ENCODE measurements around the gene GNAZ. TPM values are rescaled to one million over a fixed set of nuclear protein-coding genes. Genes with fewer than 3 reads are reported as not detected.

GNAZ gene
- total RNA-seq, 1 experiment from 2014 or later: 6.0 TPM

- Mint-ChIP-seq H3K27ac (ENCODE audit: unreplicated experiment) (no peak overlapping the region), H3K9me3 (ENCODE audit: low read depth, unreplicated experiment) (no peaks in the 10 kb centered on the region), H3K4me1 (ENCODE audit: low read depth, unreplicated experiment) (no peaks in the 10 kb centered on the region), H3K27me3 (ENCODE audit: unreplicated experiment) (no peaks in the 10 kb centered on the region), H3K4me3 (ENCODE audit: low read depth, unreplicated experiment) (no peak overlapping the region), H3K36me3 (ENCODE audit: insufficient read depth, unreplicated experiment) (peaks cover 7% of the 10 kb centered on the region)
- intact Hi-C loops (cut with micrococcal nuclease; ENCODE audit: unreplicated experiment): no loop called here
- CTCF ChIA-PET: no interaction called here
- TF ChIP-seq, protein P1, sequence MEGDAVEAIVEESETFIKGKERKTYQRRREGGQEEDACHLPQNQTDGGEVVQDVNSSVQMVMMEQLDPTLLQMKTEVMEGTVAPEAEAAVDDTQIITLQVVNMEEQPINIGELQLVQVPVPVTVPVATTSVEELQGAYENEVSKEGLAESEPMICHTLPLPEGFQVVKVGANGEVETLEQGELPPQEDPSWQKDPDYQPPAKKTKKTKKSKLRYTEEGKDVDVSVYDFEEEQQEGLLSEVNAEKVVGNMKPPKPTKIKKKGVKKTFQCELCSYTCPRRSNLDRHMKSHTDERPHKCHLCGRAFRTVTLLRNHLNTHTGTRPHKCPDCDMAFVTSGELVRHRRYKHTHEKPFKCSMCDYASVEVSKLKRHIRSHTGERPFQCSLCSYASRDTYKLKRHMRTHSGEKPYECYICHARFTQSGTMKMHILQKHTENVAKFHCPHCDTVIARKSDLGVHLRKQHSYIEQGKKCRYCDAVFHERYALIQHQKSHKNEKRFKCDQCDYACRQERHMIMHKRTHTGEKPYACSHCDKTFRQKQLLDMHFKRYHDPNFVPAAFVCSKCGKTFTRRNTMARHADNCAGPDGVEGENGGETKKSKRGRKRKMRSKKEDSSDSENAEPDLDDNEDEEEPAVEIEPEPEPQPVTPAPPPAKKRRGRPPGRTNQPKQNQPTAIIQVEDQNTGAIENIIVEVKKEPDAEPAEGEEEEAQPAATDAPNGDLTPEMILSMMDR (IDR thresholded peaks at IDR 0.05; ENCODE audit: unreplicated experiment): no peak
- DNase-seq: no peak
- BruUV-seq (replicated peaks): no TSS peak
Measured at GRCh38 chr22:23094695-23095681, 24.7 kb downstream of the GNAZ start.

DNA sequence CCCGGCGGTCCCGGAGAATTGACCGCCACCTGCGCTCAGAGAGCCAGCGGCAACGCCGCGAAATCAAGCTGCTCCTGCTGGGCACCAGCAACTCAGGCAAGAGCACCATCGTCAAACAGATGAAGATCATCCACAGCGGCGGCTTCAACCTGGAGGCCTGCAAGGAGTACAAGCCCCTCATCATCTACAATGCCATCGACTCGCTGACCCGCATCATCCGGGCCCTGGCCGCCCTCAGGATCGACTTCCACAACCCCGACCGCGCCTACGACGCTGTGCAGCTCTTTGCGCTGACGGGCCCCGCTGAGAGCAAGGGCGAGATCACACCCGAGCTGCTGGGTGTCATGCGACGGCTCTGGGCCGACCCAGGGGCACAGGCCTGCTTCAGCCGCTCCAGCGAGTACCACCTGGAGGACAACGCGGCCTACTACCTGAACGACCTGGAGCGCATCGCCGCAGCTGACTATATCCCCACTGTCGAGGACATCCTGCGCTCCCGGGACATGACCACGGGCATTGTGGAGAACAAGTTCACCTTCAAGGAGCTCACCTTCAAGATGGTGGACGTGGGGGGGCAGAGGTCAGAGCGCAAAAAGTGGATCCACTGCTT lies 25.5 kb downstream of the GNAZ start:
- CTCF ChIA-PET: no interaction called here
- intact Hi-C loops (cut with micrococcal nuclease; ENCODE audit: unreplicated experiment): no loop called here
- H3K27me3 Mint-ChIP-seq (ENCODE audit: unreplicated experiment): no peaks in the 10 kb centered on the region
- H3K4me3 Mint-ChIP-seq (ENCODE audit: low read depth, unreplicated experiment): no peak overlapping the region
- H3K9me3 Mint-ChIP-seq (ENCODE audit: low read depth, unreplicated experiment): no peaks in the 10 kb centered on the region
- no peaks in the 10 kb centered on the region for H3K4me1 Mint-ChIP-seq (ENCODE audit: low read depth, unreplicated experiment)
- TF ChIP-seq, protein P1 (IDR thresholded peaks at IDR 0.05; ENCODE audit: unreplicated experiment): no peak
- no peak overlapping the region for H3K27ac Mint-ChIP-seq (ENCODE audit: unreplicated experiment)
- DNase-seq: no peak
- H3K36me3 Mint-ChIP-seq (ENCODE audit: insufficient read depth, unreplicated experiment): peaks cover 7% of the 10 kb centered on the region
- BruUV-seq (replicated peaks): no TSS peak

GRCh38 chr22:23097412-23098229 lies 27.3 kb downstream of the GNAZ start:
- H3K4me1 Mint-ChIP-seq (ENCODE audit: low read depth, unreplicated experiment): no peaks in the 10 kb centered on the region
- TF ChIP-seq, protein P1 (IDR thresholded peaks at IDR 0.05; ENCODE audit: unreplicated experiment): no peak
- CTCF ChIA-PET: no interaction called here
- H3K27ac Mint-ChIP-seq (ENCODE audit: unreplicated experiment): no peak overlapping the region
- peaks cover 7% of the 10 kb centered on the region for H3K36me3 Mint-ChIP-seq (ENCODE audit: insufficient read depth, unreplicated experiment)
- H3K9me3 Mint-ChIP-seq (ENCODE audit: low read depth, unreplicated experiment): no peaks in the 10 kb centered on the region
- no peaks in the 10 kb centered on the region for H3K27me3 Mint-ChIP-seq (ENCODE audit: unreplicated experiment)
- intact Hi-C loops (cut with micrococcal nuclease; ENCODE audit: unreplicated experiment): no loop called here
- no peak overlapping the region for H3K4me3 Mint-ChIP-seq (ENCODE audit: low read depth, unreplicated experiment)
- no peak for DNase-seq
- no TSS peak for BruUV-seq (replicated peaks)

GRCh38 chr22:23098230-23098705 lies 27.9 kb downstream of the GNAZ start:
- no peak for DNase-seq
- Mint-ChIP-seq H3K4me3 (ENCODE audit: low read depth, unreplicated experiment) (no peak overlapping the region), H3K27ac (ENCODE audit: unreplicated experiment) (no peak overlapping the region), H3K4me1 (ENCODE audit: low read depth, unreplicated experiment) (no peaks in the 10 kb centered on the region), H3K36me3 (ENCODE audit: insufficient read depth, unreplicated experiment) (peaks cover 7% of the 10 kb centered on the region), H3K27me3 (ENCODE audit: unreplicated experiment) (no peaks in the 10 kb centered on the region), H3K9me3 (ENCODE audit: low read depth, unreplicated experiment) (no peaks in the 10 kb centered on the region)
- BruUV-seq (replicated peaks): no TSS peak
- intact Hi-C loops (cut with micrococcal nuclease; ENCODE audit: unreplicated experiment): no loop called here
- TF ChIP-seq, protein P1 (IDR thresholded peaks at IDR 0.05; ENCODE audit: unreplicated experiment): no peak
- CTCF ChIA-PET: no interaction called here

Data from Calu3 (cell line).